ENCODE data around the gene ANXA9.

Gene ANXA9

GRCh38 chr1:150985179-150985825 is 3.2 kb downstream of the ANXA9 start:
- H3K4me3 ChIP-seq (replicated peaks; ENCODE audit: low read depth, low read length): no peak overlapping the region
- no peak for DNase-seq (ENCODE audit: low read depth)
- TF ChIP-seq CTCF (IDR thresholded peaks at IDR 0.05; ENCODE audit: low read length, missing control alignments): no peak

GRCh38 chr1:150987924-150988323 is 5.8 kb downstream of the ANXA9 start:
- DNase-seq (ENCODE audit: low read depth): no peak
- no peak overlapping the region for H3K4me3 ChIP-seq (replicated peaks; ENCODE audit: low read depth, low read length)
- TF ChIP-seq CTCF (IDR thresholded peaks at IDR 0.05; ENCODE audit: low read length, missing control alignments): no peak

- no peak for DNase-seq (ENCODE audit: low read depth)
- TF ChIP-seq CTCF (IDR thresholded peaks at IDR 0.05; ENCODE audit: low read length, missing control alignments): no peak
- H3K4me3 ChIP-seq (replicated peaks; ENCODE audit: low read depth, low read length): no peak overlapping the region
These were observed 10.5 kb downstream of the ANXA9 start for GRCh38 chr1:150992626-150993025.

- H3K4me3 ChIP-seq (replicated peaks; ENCODE audit: low read depth, low read length): no peak overlapping the region
- no peak for DNase-seq (ENCODE audit: low read depth)
- no peak for TF ChIP-seq CTCF (IDR thresholded peaks at IDR 0.05; ENCODE audit: low read length, missing control alignments)
These were observed 12.2 kb downstream of the ANXA9 start for GRCh38 chr1:150994248-150994647.

- no peak for DNase-seq (ENCODE audit: low read depth)
- no peak overlapping the region for H3K4me3 ChIP-seq (replicated peaks; ENCODE audit: low read depth, low read length)
- TF ChIP-seq CTCF (IDR thresholded peaks at IDR 0.05; ENCODE audit: low read length, missing control alignments): no peak
These were observed 13.4 kb downstream of the ANXA9 start for GRCh38 chr1:150995460-150995859.

GRCh38 chr1:150995896-150996295 is 13.8 kb downstream of the ANXA9 start:
- no peak overlapping the region for H3K4me3 ChIP-seq (replicated peaks; ENCODE audit: low read depth, low read length)
- DNase-seq (ENCODE audit: low read depth): peak; percentile 56
- TF ChIP-seq CTCF (IDR thresholded peaks at IDR 0.05; ENCODE audit: low read length, missing control alignments): peak; percentile 59

All from fibroblast of pulmonary artery (primary cell).